Measurements from ENCODE around the gene SPATA16. TPM values are rescaled to one million over a fixed set of nuclear protein-coding genes. Genes with fewer than 3 reads are reported as not detected.

The SPATA16 gene
- polyA plus RNA-seq, 1 donor from 2014 or later = not detected

GRCh38 chr3:173128633-173129032 is 12.4 kb downstream of the SPATA16 start:
- no peak overlapping the region for H2AFZ ChIP-seq (ENCODE audit: low read depth, low read length)
- no peak overlapping the region for H3K27ac ChIP-seq (ENCODE audit: low read length)
- H3K9ac ChIP-seq (ENCODE audit: low read length) = no peak overlapping the region

DNA sequence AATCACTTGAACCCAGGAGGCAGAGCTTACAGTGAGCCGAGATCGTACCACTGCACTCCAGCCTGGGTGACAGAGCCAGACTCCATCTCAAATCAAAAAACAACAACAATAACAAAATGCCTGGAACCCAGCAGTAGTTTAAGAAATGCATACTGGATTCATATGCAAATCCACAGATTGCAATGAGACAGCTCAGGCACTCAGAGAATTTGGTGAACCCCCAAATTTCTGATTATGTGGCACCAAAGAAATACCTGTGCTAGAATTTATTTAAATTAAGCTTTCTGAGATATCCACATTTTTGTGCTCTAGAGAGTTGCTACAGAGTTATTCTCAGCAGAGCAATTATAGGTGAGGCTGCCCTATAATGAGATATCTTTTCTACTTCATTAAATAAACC is 29.7 kb downstream of the SPATA16 start:
- H3K27me3 ChIP-seq (ENCODE audit: insufficient read depth, low read depth, low read length) = no peaks in the 10 kb centered on the region
- TF ChIP-seq CTCF (IDR thresholded peaks at IDR 0.05; ENCODE audit: poor library complexity, severe bottlenecking) (no peak), EZH2 (IDR thresholded peaks at IDR 0.05; ENCODE audit: borderline replicate concordance, insufficient read depth, low read length, poor library complexity, severe bottlenecking) (no peak), TAF1 (IDR thresholded peaks at IDR 0.05; ENCODE audit: low read depth) (no peak), SMC3 (conservative IDR thresholded peaks at IDR 0.05; ENCODE audit: poor library complexity) (no peak), EP300 (conservative IDR thresholded peaks at IDR 0.05; ENCODE audit: poor library complexity, severe bottlenecking) (no peak), POLR2AphosphoS5 (IDR thresholded peaks at IDR 0.05) (no peak), MXI1 (conservative IDR thresholded peaks at IDR 0.05; ENCODE audit: poor library complexity, severe bottlenecking) (no peak), RAD21 (conservative IDR thresholded peaks at IDR 0.05) (no peak)

More at GRCh38 chr3:173128633-173129032, 12.4 kb downstream of the SPATA16 start:
- H3K27me3 ChIP-seq (ENCODE audit: insufficient read depth, low read depth, low read length) = no peaks in the 10 kb centered on the region
- H4K20me1 ChIP-seq (ENCODE audit: insufficient read depth) = no peaks in the 10 kb centered on the region
- H3K9me2 ChIP-seq (ENCODE audit: insufficient read depth, low read length) = no peaks in the 10 kb centered on the region
- no peaks in the 10 kb centered on the region for H3F3A ChIP-seq (ENCODE audit: insufficient read depth, low read length, poor library complexity, severe bottlenecking)
- no peak overlapping the region for H3K4me3 ChIP-seq (ENCODE audit: low read length)
- H3K79me2 ChIP-seq (replicated peaks; ENCODE audit: insufficient read depth, low read length) = no peaks in the 10 kb centered on the region
- no peaks in the 10 kb centered on the region for H3K9me3 ChIP-seq (ENCODE audit: low read length)
- H3K36me3 ChIP-seq (ENCODE audit: insufficient read depth, low read length) = no peaks in the 10 kb centered on the region
- H3K4me2 ChIP-seq (ENCODE audit: low read length) = no peak overlapping the region
- TF ChIP-seq POLR2AphosphoS5 (IDR thresholded peaks at IDR 0.05) (no peak), EZH2 (IDR thresholded peaks at IDR 0.05; ENCODE audit: borderline replicate concordance, insufficient read depth, low read length, poor library complexity, severe bottlenecking) (no peak), CTCF (IDR thresholded peaks at IDR 0.05; ENCODE audit: poor library complexity, severe bottlenecking) (no peak), TAF1 (IDR thresholded peaks at IDR 0.05; ENCODE audit: low read depth) (no peak), REST (IDR thresholded peaks at IDR 0.05; ENCODE audit: borderline replicate concordance) (no peak), EP300 (conservative IDR thresholded peaks at IDR 0.05; ENCODE audit: poor library complexity, severe bottlenecking) (no peak), RAD21 (conservative IDR thresholded peaks at IDR 0.05) (no peak), MXI1 (conservative IDR thresholded peaks at IDR 0.05; ENCODE audit: poor library complexity, severe bottlenecking) (no peak), SMC3 (conservative IDR thresholded peaks at IDR 0.05; ENCODE audit: poor library complexity) (no peak)

More for the DNA sequence above, 29.7 kb downstream of the SPATA16 start:
- Histone ChIP-seq H3K9me2 (ENCODE audit: insufficient read depth, low read length) (no peaks in the 10 kb centered on the region), H4K20me1 (ENCODE audit: insufficient read depth) (no peaks in the 10 kb centered on the region), H3K9ac (ENCODE audit: low read length) (no peak overlapping the region), H3K9me3 (ENCODE audit: low read length) (no peaks in the 10 kb centered on the region), H3K27ac (ENCODE audit: low read length) (no peak overlapping the region), H3K4me2 (ENCODE audit: low read length) (no peak overlapping the region), H3K4me3 (ENCODE audit: low read length) (no peak overlapping the region), H3K79me2 (replicated peaks; ENCODE audit: insufficient read depth, low read length) (no peaks in the 10 kb centered on the region), H3K36me3 (ENCODE audit: insufficient read depth, low read length) (no peaks in the 10 kb centered on the region), H2AFZ (ENCODE audit: low read depth, low read length) (no peak overlapping the region), H3F3A (ENCODE audit: insufficient read depth, low read length, poor library complexity, severe bottlenecking) (no peaks in the 10 kb centered on the region)

Data from neural cell (in vitro differentiated cells).